ENCODE measurements around the gene ARFGAP2.
"Not testable (repeated sequence)": the region's sequence is repeated elsewhere in the genome, so short reads cannot be mapped to it uniquely, and the experiment has no call there.

Gene ARFGAP2

GRCh38 chr11:47215366-47215910 lies 38.8 kb upstream of the ARFGAP2 start:
- TF ChIP-seq MAX (IDR thresholded peaks at IDR 0.05; ENCODE audit: low read depth, low read length) = no peak
- no peak for TF ChIP-seq CTCF (IDR thresholded peaks at IDR 0.05; ENCODE audit: low read depth, low read length)
- TF ChIP-seq MYC (IDR thresholded peaks at IDR 0.05; ENCODE audit: low read depth, low read length) = no peak
- TF ChIP-seq POLR2A (IDR thresholded peaks at IDR 0.05; ENCODE audit: extremely low read depth, insufficient read length) = no peak
- DNase-seq (ENCODE audit: low read depth) = no peak
- peak overlapping the region; percentile 88 for H3K4me3 ChIP-seq (ENCODE audit: low read depth, low read length)

- H3K4me3 ChIP-seq (ENCODE audit: low read depth, low read length) = peak overlapping the region; percentile 67
- TF ChIP-seq POLR2A (IDR thresholded peaks at IDR 0.05; ENCODE audit: extremely low read depth, insufficient read length) (peak; percentile 74), MYC (IDR thresholded peaks at IDR 0.05; ENCODE audit: low read depth, low read length) (no peak)
- DNase-seq (ENCODE audit: low read depth) = peak; percentile 93
Measured at GRCh38 chr11:47213950-47214565, 37.4 kb upstream of the ARFGAP2 start.

GRCh38 chr11:47212938-47213337 lies 36.3 kb upstream of the ARFGAP2 start:
- H3K4me3 ChIP-seq (ENCODE audit: low read depth, low read length) = no peak overlapping the region
- no peak for DNase-seq (ENCODE audit: low read depth)
- no peak for TF ChIP-seq POLR2A (IDR thresholded peaks at IDR 0.05; ENCODE audit: extremely low read depth, insufficient read length)
- no peak for TF ChIP-seq MYC (IDR thresholded peaks at IDR 0.05; ENCODE audit: low read depth, low read length)
- TF ChIP-seq MAX (IDR thresholded peaks at IDR 0.05; ENCODE audit: low read depth, low read length) = no peak
- TF ChIP-seq CTCF (IDR thresholded peaks at IDR 0.05; ENCODE audit: low read depth, low read length) = no peak

- no peak for DNase-seq (ENCODE audit: low read depth)
- TF ChIP-seq CTCF (IDR thresholded peaks at IDR 0.05; ENCODE audit: low read depth, low read length) (no peak), MAX (IDR thresholded peaks at IDR 0.05; ENCODE audit: low read depth, low read length) (no peak), MYC (IDR thresholded peaks at IDR 0.05; ENCODE audit: low read depth, low read length) (no peak), POLR2A (IDR thresholded peaks at IDR 0.05; ENCODE audit: extremely low read depth, insufficient read length) (no peak)
- H3K4me3 ChIP-seq (ENCODE audit: low read depth, low read length) = no peak overlapping the region
Measured at GRCh38 chr11:47208628-47209027, 31.9 kb upstream of the ARFGAP2 start.

- H3K4me3 ChIP-seq (ENCODE audit: low read depth, low read length); DNase-seq (ENCODE audit: low read depth): not testable (repeated sequence)
Measured at GRCh38 chr11:47208008-47208552, 31.4 kb upstream of the ARFGAP2 start.

- DNase-seq (ENCODE audit: low read depth) = no peak
- no peak for TF ChIP-seq CTCF (IDR thresholded peaks at IDR 0.05; ENCODE audit: low read depth, low read length)
- no peak for TF ChIP-seq MYC (IDR thresholded peaks at IDR 0.05; ENCODE audit: low read depth, low read length)
- no peak for TF ChIP-seq POLR2A (IDR thresholded peaks at IDR 0.05; ENCODE audit: extremely low read depth, insufficient read length)
- TF ChIP-seq MAX (IDR thresholded peaks at IDR 0.05; ENCODE audit: low read depth, low read length) = no peak
- no peak overlapping the region for H3K4me3 ChIP-seq (ENCODE audit: low read depth, low read length)
Measured at GRCh38 chr11:47207459-47207858, 30.8 kb upstream of the ARFGAP2 start.

GRCh38 chr11:47206577-47206976 lies 29.9 kb upstream of the ARFGAP2 start:
- not testable (repeated sequence) for H3K4me3 ChIP-seq (ENCODE audit: low read depth, low read length); DNase-seq (ENCODE audit: low read depth)
